ENCODE results near the gene MAN1C1. TPM values are rescaled to one million over a fixed set of nuclear protein-coding genes. Genes with fewer than 3 reads are reported as not detected.

The MAN1C1 gene
- total RNA-seq, 1 experiment from 2014 or later = 9.3 TPM

GRCh38 chr1:25706146-25707089 lies 89.8 kb downstream of the MAN1C1 start:
- H3K27ac Mint-ChIP-seq = peak overlapping the region; percentile 93 to 98 (median 98); a peak in 6 of 7 replicates
- no peaks in the 10 kb centered on the region for H3K9me3 Mint-ChIP-seq
- Histone ChIP-seq H2BK15ac (ENCODE audit: low read depth, low read length) (no peak overlapping the region), H3K14ac (ENCODE audit: insufficient read depth, low read length) (no peak overlapping the region), H3K27ac (ENCODE audit: insufficient read length, low read depth, low read length) (peak overlapping the region; percentile 83), H3K79me2 (ENCODE audit: insufficient read depth, low read length) (no peaks in the 10 kb centered on the region), H3K9ac (ENCODE audit: extremely low read depth, insufficient read length, low read length) (no peak overlapping the region), H2BK5ac (ENCODE audit: insufficient read length, low read length) (no peak overlapping the region), H3K23me2 (ENCODE audit: insufficient read length, low read depth, low read length, poor library complexity, severe bottlenecking) (no peaks in the 10 kb centered on the region), H3T11ph (ENCODE audit: low read length) (no peak overlapping the region), H3K4me1 (ENCODE audit: insufficient read depth, low read length) (peaks cover 14% of the 10 kb centered on the region; the same call in 1 of the 2 replicates), H3K27me3 (ENCODE audit: insufficient read depth, low read length) (no peaks in the 10 kb centered on the region), H3K18ac (ENCODE audit: insufficient read length, low read depth, low read length) (no peak overlapping the region), H3K79me1 (ENCODE audit: insufficient read depth, low read depth, low read length, poor library complexity, severe bottlenecking) (no peaks in the 10 kb centered on the region), H3K9me3 (ENCODE audit: control insufficient read depth, low read depth, low read length) (no peaks in the 10 kb centered on the region), H2BK120ac (ENCODE audit: low read depth, low read length, poor library complexity, severe bottlenecking) (no peak overlapping the region), H4K20me1 (ENCODE audit: control insufficient read depth, insufficient read depth, insufficient read length) (no peaks in the 10 kb centered on the region), H2BK12ac (ENCODE audit: insufficient read length, low read depth, low read length) (no peak overlapping the region), H4K5ac (ENCODE audit: insufficient read length, low read depth, low read length) (no peak overlapping the region), H3K4me2 (ENCODE audit: insufficient read depth, insufficient read length, low read length) (no peak overlapping the region), H2BK20ac (ENCODE audit: low read depth, low read length, poor library complexity, severe bottlenecking) (no peak overlapping the region), H3K56ac (ENCODE audit: insufficient read length, low read depth, low read length) (no peak overlapping the region), H4K8ac (replicated peaks; ENCODE audit: insufficient read length, low read depth, low read length) (no peak overlapping the region), H3K23ac (ENCODE audit: insufficient read length, low read depth, low read length) (no peak overlapping the region), H2AK5ac (ENCODE audit: insufficient read length, low read length) (no peak overlapping the region), H2AFZ (ENCODE audit: low read length) (no peak overlapping the region), H4K91ac (ENCODE audit: insufficient read length, low read depth, low read length) (no peak overlapping the region), H3K4ac (ENCODE audit: low read depth, low read length) (no peak overlapping the region)
- H3K36me3 Mint-ChIP-seq (ENCODE audit: insufficient read depth in 1 of 3, low read depth in 3 of 3) = no peaks in the 10 kb centered on the region
- TF ChIP-seq CTCF (conservative IDR thresholded peaks at IDR 0.05) = no peak
- H3K4me1 Mint-ChIP-seq = peaks cover 70 to 74% of the 10 kb centered on the region in 2 experiments
- H3K4me3 Mint-ChIP-seq = peak overlapping the region; percentile 34 to 54; a peak in 2 of 5 replicates
- no CpG with 5 or more reads among the region's 8 CpGs for WGBS (ENCODE audit: extremely low coverage, insufficient read length, low lambda C conversion rate)
- no peaks in the 10 kb centered on the region for H3K27me3 Mint-ChIP-seq (ENCODE audit: low read depth)
- no peak for DNase-seq
